GM19438 (cell line): ENCODE data around the gene NKX2-2.

Experiments used
- ATAC-seq: cut with Tn5 transposase; IDR thresholded peaks from one replicate; pipeline ENCODE4 v1.9.1; 2021; ENCODE audit warnings: low read depth; ENCODE audit not compliant: unreplicated experiment

Gene NKX2-2

GRCh38 chr20:21522481-21523280, 8.8 kb upstream of the NKX2-2 start:
- ATAC-seq: no peak

GRCh38 chr20:21521596-21522480, 8.0 kb upstream of the NKX2-2 start:
- ATAC-seq: no peak

- no peak for ATAC-seq
Measured at GRCh38 chr20:21520702-21521595, 7.1 kb upstream of the NKX2-2 start.

GRCh38 chr20:21519136-21519584, 5.3 kb upstream of the NKX2-2 start:
- ATAC-seq: no peak

GRCh38 chr20:21518292-21518991, 4.6 kb upstream of the NKX2-2 start:
- ATAC-seq: no peak

GRCh38 chr20:21517566-21518277, 3.9 kb upstream of the NKX2-2 start:
- ATAC-seq: no peak

GRCh38 chr20:21516861-21517565, 3.1 kb upstream of the NKX2-2 start:
- ATAC-seq: no peak

GRCh38 chr20:21516180-21516567, 2.3 kb upstream of the NKX2-2 start:
- no peak for ATAC-seq

GRCh38 chr20:21515300-21516179, 1.7 kb upstream of the NKX2-2 start:
- no peak for ATAC-seq

- no peak for ATAC-seq
Measured at GRCh38 chr20:21514553-21515251, 838 bp upstream of the NKX2-2 start.

- ATAC-seq: no peak
Measured at GRCh38 chr20:21513181-21513663, 642 bp downstream of the NKX2-2 start.

- no peak for ATAC-seq
Measured at GRCh38 chr20:21512634-21513180, 1.2 kb downstream of the NKX2-2 start.

- ATAC-seq: no peak
Measured at GRCh38 chr20:21511850-21512633, 1.8 kb downstream of the NKX2-2 start.

- no peak for ATAC-seq
Measured at GRCh38 chr20:21511485-21511849, 2.4 kb downstream of the NKX2-2 start.

GRCh38 chr20:21510414-21511384, 3.2 kb downstream of the NKX2-2 start:
- no peak for ATAC-seq
